HepG2 (cell line): ENCODE data around the gene RETREG2. TPM values are rescaled to one million over a fixed set of nuclear protein-coding genes. Genes with fewer than 3 reads are reported as not detected.

Source experiments
- AGO1 ChIP-seq: fragments of 200-400 bp; formaldehyde crosslinking; IDR thresholded peaks from 2 replicates; pipeline ENCODE4 v1.6.1; 2017; ENCODE audit warnings: mild to moderate bottlenecking, low read depth, low read length, moderate library complexity; ENCODE audit not compliant: poor library complexity, severe bottlenecking
- CAMTA2 ChIP-seq: sonication (generic); formaldehyde crosslinking; IDR thresholded peaks from 2 replicates; pipeline ENCODE4 v1.4.0; 2020; ENCODE audit warnings: mild to moderate bottlenecking, missing genetic modification reagents, borderline replicate concordance
- CREM ChIP-seq, 2 experiments: sonication (generic) in 1 of 2; formaldehyde crosslinking in 1 of 2; IDR thresholded peaks; 2 replicates each; pipeline versions ENCODE4 v1.4.0 to v1.6.1; 2016 to 2020; ENCODE audit warnings: antibody characterized with exemption in 1 of 2, mild to moderate bottlenecking in 1 of 2, missing genetic modification reagents in 1 of 2
- ETV5 ChIP-seq: IDR thresholded peaks from 2 replicates; pipeline ENCODE4 v1.6.1; 2018; ENCODE audit warnings: missing biosample characterization, missing genetic modification reagents, inconsistent platforms, borderline replicate concordance
- HOXA3 ChIP-seq: sonication (generic); formaldehyde crosslinking; IDR thresholded peaks from 2 replicates; pipeline ENCODE4 v1.5.0; 2020; ENCODE audit warnings: missing genetic modification reagents
- RFX3 ChIP-seq: IDR thresholded peaks from 2 replicates; pipeline ENCODE4 v1.6.1; 2016; ENCODE audit warnings: missing biosample characterization, missing genetic modification reagents
- SP4 ChIP-seq: sonication (generic); formaldehyde crosslinking; IDR thresholded peaks from 2 replicates; pipeline ENCODE4 v1.8.1; 2023; ENCODE audit warnings: mild to moderate bottlenecking, missing genetic modification reagents
- ZBTB7B ChIP-seq: sonication (generic); formaldehyde crosslinking; IDR thresholded peaks from 2 replicates; pipeline ENCODE4 v1.4.0; 2020; ENCODE audit warnings: missing genetic modification reagents
- ZNF256 ChIP-seq: sonication (generic); formaldehyde crosslinking; conservative IDR thresholded peaks from 2 replicates; pipeline ENCODE4 v1.4.0; 2020; ENCODE audit warnings: missing genetic modification reagents
- ZNF34 ChIP-seq: sonication (generic); formaldehyde crosslinking; IDR thresholded peaks from 2 replicates; pipeline ENCODE4 v1.4.0; 2020; ENCODE audit warnings: mild to moderate bottlenecking, missing genetic modification reagents, borderline replicate concordance
- polyA plus RNA-seq, 8 experiments: library from polyadenylated mRNA; depleted of rRNA in 3 of 8; stranded (reverse) in 7 of 8; unstranded in 1 of 8; fragments of >200 nt; fragmentation: Illumina TruSeq in 4 of 8; extraction: Trizol in 4 of 8; gene quantifications; 2 replicates each; pipeline versions ENCODE4 v1.2.1 to v1.2.3, GENCODE V29; 2011 to 2016; ENCODE audit warnings: low read depth in 4 of 8, missing spikeins in 1 of 8, mixed read lengths in 1 of 8; ENCODE audit not compliant: insufficient read depth in 1 of 8
- total RNA-seq, 5 experiments: library from RNA; depleted of rRNA; stranded (reverse); fragments of >200 nt; fragmentation: Illumina TruSeq; extraction: Trizol; gene quantifications; 2 replicates each; pipeline ENCODE4 v1.2.3, GENCODE V29; 2016; ENCODE audit warnings: low read depth in 1 of 5
- TF ChIP-seq, protein P1 (sequence below): sonication (generic); formaldehyde crosslinking; IDR thresholded peaks from 2 replicates; pipeline ENCODE4 v1.4.0; 2020; ENCODE audit warnings: mild to moderate bottlenecking, missing genetic modification reagents
- TF ChIP-seq, protein P2 (sequence below): sonication (generic); IDR thresholded peaks from 2 replicates; pipeline ENCODE4 v1.6.1; 2016; ENCODE audit warnings: low read depth, borderline replicate concordance
- TF ChIP-seq, protein P3 (sequence below): sonication (generic); formaldehyde crosslinking; IDR thresholded peaks from 2 replicates; pipeline ENCODE4 v1.5.0; 2020; ENCODE audit warnings: mild to moderate bottlenecking, missing genetic modification reagents
- TF ChIP-seq, protein P4 (sequence below): sonication (generic); formaldehyde crosslinking; IDR thresholded peaks from 2 replicates; pipeline ENCODE4 v1.8.0; 2022; ENCODE audit warnings: low read depth, missing genetic modification reagents
- TF ChIP-seq, protein P5 (sequence below): sonication (generic); formaldehyde crosslinking; IDR thresholded peaks from 2 replicates; pipeline ENCODE4 v1.8.1; 2023; ENCODE audit warnings: missing genetic modification reagents, inconsistent platforms, borderline replicate concordance

The RETREG2 gene
- total and polyA plus RNA-seq, 2 of the 13 experiments (the other 11 are each of a cell fraction or from before 2014, with no cell fraction given), result 86.0 to 134 TPM

DNA sequence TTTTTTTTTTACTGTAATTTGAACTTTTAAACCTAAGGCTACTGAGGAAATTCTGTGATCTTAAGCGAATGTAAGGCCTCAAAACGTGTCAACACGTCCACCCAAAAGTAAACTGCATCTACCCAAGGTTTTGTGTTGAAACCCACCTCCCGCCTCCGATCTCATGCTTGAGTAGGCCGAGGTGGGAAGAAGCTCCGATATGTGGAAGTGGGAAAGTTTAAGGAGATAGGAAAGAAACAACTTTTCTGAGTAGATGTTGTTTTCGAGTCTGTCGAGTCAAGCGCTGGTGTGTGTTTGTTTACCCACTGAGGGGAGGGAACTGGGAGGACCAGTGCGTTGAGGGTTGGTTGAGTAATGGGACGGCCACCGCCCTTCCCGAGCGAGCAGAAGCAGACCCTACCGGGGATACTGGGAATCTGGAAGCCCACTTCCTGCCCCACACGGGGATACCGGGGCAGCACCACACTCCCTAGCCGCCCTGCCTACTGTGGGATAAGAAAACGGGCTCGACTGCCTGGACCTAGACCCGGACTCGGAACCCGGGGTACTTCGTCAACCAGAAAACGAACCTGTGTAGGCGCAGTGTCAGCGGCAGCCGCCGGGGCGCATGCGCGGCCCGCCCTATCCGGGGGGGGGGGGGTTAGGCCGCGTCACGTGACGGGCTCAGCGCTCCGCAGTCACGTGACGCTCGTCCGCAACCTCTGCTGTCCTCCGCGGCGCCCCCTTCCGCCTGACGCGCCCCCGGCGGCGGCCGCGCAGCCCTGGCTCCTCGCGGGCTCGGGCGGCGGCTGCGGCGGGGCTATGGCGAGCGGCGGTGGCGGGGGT lies at the start of gene RETREG2 (continued):
- TF ChIP-seq, protein P1, sequence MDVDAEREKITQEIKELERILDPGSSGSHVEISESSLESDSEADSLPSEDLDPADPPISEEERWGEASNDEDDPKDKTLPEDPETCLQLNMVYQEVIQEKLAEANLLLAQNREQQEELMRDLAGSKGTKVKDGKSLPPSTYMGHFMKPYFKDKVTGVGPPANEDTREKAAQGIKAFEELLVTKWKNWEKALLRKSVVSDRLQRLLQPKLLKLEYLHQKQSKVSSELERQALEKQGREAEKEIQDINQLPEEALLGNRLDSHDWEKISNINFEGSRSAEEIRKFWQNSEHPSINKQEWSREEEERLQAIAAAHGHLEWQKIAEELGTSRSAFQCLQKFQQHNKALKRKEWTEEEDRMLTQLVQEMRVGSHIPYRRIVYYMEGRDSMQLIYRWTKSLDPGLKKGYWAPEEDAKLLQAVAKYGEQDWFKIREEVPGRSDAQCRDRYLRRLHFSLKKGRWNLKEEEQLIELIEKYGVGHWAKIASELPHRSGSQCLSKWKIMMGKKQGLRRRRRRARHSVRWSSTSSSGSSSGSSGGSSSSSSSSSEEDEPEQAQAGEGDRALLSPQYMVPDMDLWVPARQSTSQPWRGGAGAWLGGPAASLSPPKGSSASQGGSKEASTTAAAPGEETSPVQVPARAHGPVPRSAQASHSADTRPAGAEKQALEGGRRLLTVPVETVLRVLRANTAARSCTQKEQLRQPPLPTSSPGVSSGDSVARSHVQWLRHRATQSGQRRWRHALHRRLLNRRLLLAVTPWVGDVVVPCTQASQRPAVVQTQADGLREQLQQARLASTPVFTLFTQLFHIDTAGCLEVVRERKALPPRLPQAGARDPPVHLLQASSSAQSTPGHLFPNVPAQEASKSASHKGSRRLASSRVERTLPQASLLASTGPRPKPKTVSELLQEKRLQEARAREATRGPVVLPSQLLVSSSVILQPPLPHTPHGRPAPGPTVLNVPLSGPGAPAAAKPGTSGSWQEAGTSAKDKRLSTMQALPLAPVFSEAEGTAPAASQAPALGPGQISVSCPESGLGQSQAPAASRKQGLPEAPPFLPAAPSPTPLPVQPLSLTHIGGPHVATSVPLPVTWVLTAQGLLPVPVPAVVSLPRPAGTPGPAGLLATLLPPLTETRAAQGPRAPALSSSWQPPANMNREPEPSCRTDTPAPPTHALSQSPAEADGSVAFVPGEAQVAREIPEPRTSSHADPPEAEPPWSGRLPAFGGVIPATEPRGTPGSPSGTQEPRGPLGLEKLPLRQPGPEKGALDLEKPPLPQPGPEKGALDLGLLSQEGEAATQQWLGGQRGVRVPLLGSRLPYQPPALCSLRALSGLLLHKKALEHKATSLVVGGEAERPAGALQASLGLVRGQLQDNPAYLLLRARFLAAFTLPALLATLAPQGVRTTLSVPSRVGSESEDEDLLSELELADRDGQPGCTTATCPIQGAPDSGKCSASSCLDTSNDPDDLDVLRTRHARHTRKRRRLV (CRISPR knock-in tag), result peak; percentile 91
- TF ChIP-seq, protein P2, sequence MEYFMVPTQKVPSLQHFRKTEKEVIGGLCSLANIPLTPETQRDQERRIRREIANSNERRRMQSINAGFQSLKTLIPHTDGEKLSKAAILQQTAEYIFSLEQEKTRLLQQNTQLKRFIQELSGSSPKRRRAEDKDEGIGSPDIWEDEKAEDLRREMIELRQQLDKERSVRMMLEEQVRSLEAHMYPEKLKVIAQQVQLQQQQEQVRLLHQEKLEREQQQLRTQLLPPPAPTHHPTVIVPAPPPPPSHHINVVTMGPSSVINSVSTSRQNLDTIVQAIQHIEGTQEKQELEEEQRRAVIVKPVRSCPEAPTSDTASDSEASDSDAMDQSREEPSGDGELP, result no peak
- TF ChIP-seq RFX3 (CRISPR knock-in tag) (no peak), AGO1 (no peak), ZBTB7B (no peak), ZNF34 (CRISPR knock-in tag) (peak; percentile 88), ETV5 (peak; percentile 51; the same call in 1 of the 2 replicates), HOXA3 (CRISPR knock-in tag) (peak; percentile 78), SP4 (CRISPR knock-in tag) (peak; percentile 81), CREM (IDR thresholded peaks at IDR 0.05) (no peak; the same call in 1 of the 2 replicates), CREM (CRISPR knock-in tag; IDR thresholded peaks at IDR 0.05) (no peak), ZNF256 (CRISPR knock-in tag) (0 out of 2 replicates have a peak, but pooled peaks have one; percentile 64), CAMTA2 (CRISPR knock-in tag) (peak; percentile 56)
- TF ChIP-seq, protein P3, sequence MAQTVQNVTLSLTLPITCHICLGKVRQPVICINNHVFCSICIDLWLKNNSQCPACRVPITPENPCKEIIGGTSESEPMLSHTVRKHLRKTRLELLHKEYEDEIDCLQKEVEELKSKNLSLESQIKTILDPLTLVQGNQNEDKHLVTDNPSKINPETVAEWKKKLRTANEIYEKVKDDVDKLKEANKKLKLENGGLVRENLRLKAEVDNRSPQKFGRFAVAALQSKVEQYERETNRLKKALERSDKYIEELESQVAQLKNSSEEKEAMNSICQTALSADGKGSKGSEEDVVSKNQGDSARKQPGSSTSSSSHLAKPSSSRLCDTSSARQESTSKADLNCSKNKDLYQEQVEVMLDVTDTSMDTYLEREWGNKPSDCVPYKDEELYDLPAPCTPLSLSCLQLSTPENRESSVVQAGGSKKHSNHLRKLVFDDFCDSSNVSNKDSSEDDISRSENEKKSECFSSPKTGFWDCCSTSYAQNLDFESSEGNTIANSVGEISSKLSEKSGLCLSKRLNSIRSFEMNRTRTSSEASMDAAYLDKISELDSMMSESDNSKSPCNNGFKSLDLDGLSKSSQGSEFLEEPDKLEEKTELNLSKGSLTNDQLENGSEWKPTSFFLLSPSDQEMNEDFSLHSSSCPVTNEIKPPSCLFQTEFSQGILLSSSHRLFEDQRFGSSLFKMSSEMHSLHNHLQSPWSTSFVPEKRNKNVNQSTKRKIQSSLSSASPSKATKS (CRISPR knock-in tag), result no peak; the same call in 1 of the 2 replicates
- TF ChIP-seq, protein P4, sequence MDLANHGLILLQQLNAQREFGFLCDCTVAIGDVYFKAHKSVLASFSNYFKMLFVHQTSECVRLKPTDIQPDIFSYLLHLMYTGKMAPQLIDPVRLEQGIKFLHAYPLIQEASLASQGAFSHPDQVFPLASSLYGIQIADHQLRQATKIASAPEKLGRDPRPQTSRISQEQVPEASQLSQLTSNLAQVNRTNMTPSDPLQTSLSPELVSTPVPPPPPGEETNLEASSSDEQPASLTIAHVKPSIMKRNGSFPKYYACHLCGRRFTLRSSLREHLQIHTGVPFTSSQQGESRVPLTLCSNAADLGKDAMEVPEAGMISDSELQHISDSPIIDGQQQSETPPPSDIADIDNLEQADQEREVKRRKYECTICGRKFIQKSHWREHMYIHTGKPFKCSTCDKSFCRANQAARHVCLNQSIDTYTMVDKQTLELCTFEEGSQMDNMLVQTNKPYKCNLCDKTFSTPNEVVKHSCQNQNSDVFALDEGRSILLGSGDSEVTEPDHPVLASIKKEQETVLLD (CRISPR knock-in tag), result peak; percentile 80; the same call in 1 of the 2 replicates
- TF ChIP-seq, protein P5, sequence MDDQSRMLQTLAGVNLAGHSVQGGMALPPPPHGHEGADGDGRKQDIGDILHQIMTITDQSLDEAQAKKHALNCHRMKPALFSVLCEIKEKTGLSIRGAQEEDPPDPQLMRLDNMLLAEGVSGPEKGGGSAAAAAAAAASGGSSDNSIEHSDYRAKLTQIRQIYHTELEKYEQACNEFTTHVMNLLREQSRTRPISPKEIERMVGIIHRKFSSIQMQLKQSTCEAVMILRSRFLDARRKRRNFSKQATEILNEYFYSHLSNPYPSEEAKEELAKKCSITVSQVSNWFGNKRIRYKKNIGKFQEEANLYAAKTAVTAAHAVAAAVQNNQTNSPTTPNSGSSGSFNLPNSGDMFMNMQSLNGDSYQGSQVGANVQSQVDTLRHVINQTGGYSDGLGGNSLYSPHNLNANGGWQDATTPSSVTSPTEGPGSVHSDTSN (CRISPR knock-in tag), result no peak
